ENCODE results near the gene AUNIP.

GRCh38 chr1:25909040-25909439, 49.8 kb upstream of the AUNIP start:
- TF ChIP-seq CTCF (IDR thresholded peaks at IDR 0.05) = no peak
- no peak for TF ChIP-seq POLR2A (IDR thresholded peaks at IDR 0.05)
